ENCODE measurements around the gene EED. TPM values are rescaled to one million over a fixed set of nuclear protein-coding genes. Genes with fewer than 3 reads are reported as not detected.

Gene EED
- total RNA-seq, 1 experiment from 2014 or later, result 25.2 TPM

- DNase-seq (ENCODE audit: low read depth, low spot score) (no peak), ATAC-seq (no peak)
- Histone ChIP-seq H4K20me1 (ENCODE audit: insufficient read depth) (no peaks in the 10 kb centered on the region), H3K9me3 (ENCODE audit: control insufficient read depth in 1 of 2, insufficient read depth in 1 of 2, low read depth in 1 of 2, low read length in 2 of 2) (no peaks in the 10 kb centered on the region), H3K9ac (ENCODE audit: low read length) (no peak overlapping the region), H3K4me1 (ENCODE audit: control insufficient read depth in 1 of 2, insufficient read depth in 2 of 2, low read length in 2 of 2) (peaks cover 4 to 22% of the 10 kb centered on the region in 2 experiments; a peak in 3 of 4 replicates), H3K4me2 (ENCODE audit: low read length) (no peak overlapping the region), H3K36me3 (ENCODE audit: control insufficient read depth in 1 of 2, insufficient read depth in 2 of 2, low read length in 2 of 2) (no peaks in the 10 kb centered on the region), H3K9me2 (ENCODE audit: insufficient read depth) (no peaks in the 10 kb centered on the region), H3K4me3 (replicated peaks in 1 of 2; ENCODE audit: low read depth in 1 of 2, low read length in 2 of 2) (no peak overlapping the region), H3K27ac (ENCODE audit: low read depth, low read length) (no peak overlapping the region), H3K27me3 (ENCODE audit: insufficient read depth, low read length) (no peaks in the 10 kb centered on the region), H2AFZ (ENCODE audit: low read depth, low read length, poor library complexity, severe bottlenecking) (no peak overlapping the region), H3K79me2 (ENCODE audit: insufficient read depth, low read length) (no peaks in the 10 kb centered on the region)
- CTCF ChIA-PET, result interaction anchor here (2.3 to 4.6 kb wide), 2 partner anchors 22 to 153 kb away, joined by 15 to 36 read pairs; no protein-coding TSS in a partner anchor
- no TSS peak for BruUV-seq (replicated peaks)
- TF ChIP-seq CBX3 (IDR thresholded peaks at IDR 0.05; ENCODE audit: low read depth) (no peak), EGR1 (IDR thresholded peaks at IDR 0.05; ENCODE audit: low read depth) (no peak), SRF (IDR thresholded peaks at IDR 0.05; ENCODE audit: low read depth) (no peak), ZNF274 (IDR thresholded peaks at IDR 0.05; ENCODE audit: low read depth, low read length) (no peak), EZH2 (IDR thresholded peaks at IDR 0.05) (no peak), FOSL1 (IDR thresholded peaks at IDR 0.05; ENCODE audit: low read depth) (no peak), MAX (IDR thresholded peaks at IDR 0.05) (no peak), RAD21 (IDR thresholded peaks at IDR 0.05; ENCODE audit: low read depth) (no peak), CEBPB (IDR thresholded peaks at IDR 0.05; ENCODE audit: low read depth) (no peak), ZFX (IDR thresholded peaks at IDR 0.05) (no peak), TCF7L2 (IDR thresholded peaks at IDR 0.05; ENCODE audit: borderline replicate concordance, extremely low read depth, insufficient read depth, insufficient read length) (no peak), ATF3 (IDR thresholded peaks at IDR 0.05) (no peak), POLR2AphosphoS5 (IDR thresholded peaks at IDR 0.05; ENCODE audit: low read depth, low read length) (no peak), POLR2A (IDR thresholded peaks at IDR 0.05; ENCODE audit: borderline replicate concordance, extremely low read depth, insufficient read depth, insufficient read length) (no peak)
- POLR2A ChIA-PET, result no interaction called here
- RAD21 ChIA-PET (ENCODE audit: low non-redundant PET in 1 of 2, low total read pairs in 2 of 2, uncharacterized antibody in 2 of 2, unreplicated experiment in 2 of 2), result interaction anchor here in 1 of 2 experiments (1.8 kb wide), 1 partner anchor 153 kb away, joined by 4 read pairs; no protein-coding TSS in a partner anchor
- intact Hi-C loops (cut with micrococcal nuclease), result loop anchor here (10.0 kb wide), 1 partner anchor 590 kb away; no protein-coding TSS in a partner anchor
Observed at GRCh38 chr11:86194998-86195397, 49.6 kb upstream of the EED start.

All from HCT116 (cell line).